GM23338 (cell line): ENCODE results near the gene NFKB2. TPM values are rescaled to one million over a fixed set of nuclear protein-coding genes. Genes with fewer than 3 reads are reported as not detected.

ENCODE experiments used
- ATAC-seq: fragments of 200-7000 bp; cut with Tn5 transposase; 3 replicates; pipeline ENCODE4 v1.9.1; 2020
- DNase-seq: peaks from one replicate; pipeline ENCODE4 v3.0.0-alpha.2; 2015; ENCODE audit warnings: low spot score
- H2AFZ ChIP-seq: fragments of 200-600 bp; sonication (generic); 2 replicates; pipeline ENCODE4 v1.8.0; 2016; ENCODE audit warnings: antibody characterized with exemption, mild to moderate bottlenecking, moderate library complexity
- H3F3A ChIP-seq: fragments of 200-600 bp; sonication (generic); replicated peaks from 2 replicates; pipeline ENCODE4 v1.8.0; 2017; ENCODE audit warnings: antibody characterized with exemption, mixed run types, low read depth
- H3K27ac ChIP-seq: fragments of 200-600 bp; sonication (generic); 2 replicates; pipeline ENCODE4 v1.6.1; 2016; ENCODE audit warnings: low read depth
- H3K27me3 ChIP-seq: fragments of 200-600 bp; sonication (generic); 2 replicates; pipeline ENCODE4 v1.8.0; 2016; ENCODE audit warnings: mild to moderate bottlenecking, mixed run types, moderate library complexity; ENCODE audit not compliant: insufficient read depth
- H3K36me3 ChIP-seq: fragments of 200-600 bp; sonication (generic); 2 replicates; pipeline ENCODE4 v1.8.0; 2016; ENCODE audit warnings: mild to moderate bottlenecking; ENCODE audit not compliant: insufficient read depth
- H3K4me1 ChIP-seq: fragments of 200-600 bp; sonication (generic); 2 replicates; pipeline ENCODE4 v1.8.0; 2016; ENCODE audit warnings: mild to moderate bottlenecking, moderate library complexity; ENCODE audit not compliant: insufficient read depth
- H3K4me2 ChIP-seq: fragments of 200-600 bp; sonication (generic); 2 replicates; pipeline ENCODE4 v1.7.1; 2017; ENCODE audit warnings: mixed run types
- H3K4me3 ChIP-seq: fragments of 200-600 bp; sonication (generic); 2 replicates; pipeline ENCODE4 v1.6.1; 2016; ENCODE audit warnings: mixed run types
- H3K79me2 ChIP-seq: fragments of 200-600 bp; sonication (generic); replicated peaks from 2 replicates; pipeline ENCODE4 v1.8.0; 2017; ENCODE audit warnings: mild to moderate bottlenecking; ENCODE audit not compliant: insufficient read depth
- H3K9me2 ChIP-seq: fragments of 200-600 bp; sonication (generic); 2 replicates; pipeline ENCODE4 v1.8.0; 2017; ENCODE audit not compliant: insufficient read depth
- H4K20me1 ChIP-seq: fragments of 200-600 bp; sonication (generic); replicated peaks from 2 replicates; pipeline ENCODE4 v1.8.0; 2017; ENCODE audit warnings: mild to moderate bottlenecking; ENCODE audit not compliant: insufficient read depth
- H3K27ac Mint-ChIP-seq: 2 replicates; pipeline ENCODE4 v1.8.0; 2020; ENCODE audit warnings: inconsistent platforms, mild to moderate bottlenecking, moderate library complexity, mixed read lengths
- H3K27me3 Mint-ChIP-seq: 3 replicates; pipeline ENCODE4 v1.8.0; 2022; ENCODE audit warnings: low read depth, mild to moderate bottlenecking, moderate library complexity, mixed read lengths, inconsistent platforms; ENCODE audit not compliant: insufficient read depth, poor library complexity
- H3K36me3 Mint-ChIP-seq: 3 replicates; pipeline ENCODE4 v1.8.0; 2021; ENCODE audit warnings: low read depth, mild to moderate bottlenecking, inconsistent platforms, moderate library complexity, mixed read lengths
- H3K4me1 Mint-ChIP-seq: 3 replicates; pipeline ENCODE4 v1.8.0; 2020; ENCODE audit warnings: mild to moderate bottlenecking, inconsistent platforms, mixed read lengths
- H3K4me3 Mint-ChIP-seq: 3 replicates; pipeline ENCODE4 v1.8.0; 2021; ENCODE audit warnings: moderate library complexity, mild to moderate bottlenecking, inconsistent platforms, mixed read lengths
- H3K9me3 Mint-ChIP-seq: 3 replicates; pipeline ENCODE4 v1.8.0; 2020; ENCODE audit warnings: moderate library complexity, mild to moderate bottlenecking, inconsistent platforms, mixed read lengths
- CREB1 ChIP-seq: fragments of 250-450 bp; sonication (Bioruptor Pico); IDR thresholded peaks from 2 replicates; pipeline ENCODE4 v1.5.0; 2020; ENCODE audit warnings: low read depth, mild to moderate bottlenecking, moderate library complexity
- EZH2 ChIP-seq: fragments of 200-600 bp; sonication (generic); IDR thresholded peaks from one replicate; pipeline ENCODE4 v1.8.0; 2017; ENCODE audit warnings: antibody characterized with exemption, mild to moderate bottlenecking, low read depth; ENCODE audit not compliant: unreplicated experiment
- EZH2phosphoT487 ChIP-seq: fragments of 200-600 bp; sonication (generic); IDR thresholded peaks from one replicate; pipeline ENCODE4 v1.8.1; 2018; ENCODE audit warnings: antibody characterized with exemption; ENCODE audit not compliant: unreplicated experiment
- JUNB ChIP-seq: IDR thresholded peaks from one replicate; pipeline ENCODE4 v1.6.1; 2016; ENCODE audit warnings: antibody characterized with exemption; ENCODE audit not compliant: unreplicated experiment
- NANOG ChIP-seq: IDR thresholded peaks from 2 replicates; pipeline ENCODE4 v1.6.1; 2016; ENCODE audit warnings: antibody characterized with exemption, borderline replicate concordance
- POLR2AphosphoS5 ChIP-seq: IDR thresholded peaks from 2 replicates; pipeline ENCODE4 v1.6.1; 2016; ENCODE audit warnings: antibody characterized with exemption, low read depth
- STAT1 ChIP-seq: IDR thresholded peaks from one replicate; pipeline ENCODE4 v1.6.1; 2016; ENCODE audit warnings: antibody characterized with exemption; ENCODE audit not compliant: unreplicated experiment
- ZNF114 ChIP-seq: fragments of 250-450 bp; sonication (Bioruptor Pico); IDR thresholded peaks from 2 replicates; pipeline ENCODE4 v1.5.0; 2020; ENCODE audit warnings: mild to moderate bottlenecking, moderate library complexity
- ZNF331 ChIP-seq: fragments of 250-450 bp; sonication (Bioruptor Pico); IDR thresholded peaks from 2 replicates; pipeline ENCODE4 v1.5.0; 2020; ENCODE audit warnings: low read depth, mild to moderate bottlenecking, moderate library complexity
- polyA plus RNA-seq: library from polyadenylated mRNA; unstranded; fragments of >200 nt; fragmentation: Nextera tagmentation; extraction: Ambion mirVana; gene quantifications from 2 replicates; pipeline ENCODE4 v1.2.1, GENCODE V29; 2016
- total RNA-seq: library from RNA; depleted of rRNA; stranded (reverse); fragments of >200 nt; shearing (Covaris generic); gene quantifications from 2 replicates; pipeline ENCODE4 v1.2.3, GENCODE V29; 2014
- TF ChIP-seq, protein P1 (sequence below), 2 experiments: fragments of 200-600 bp in 1 of 2; sonication (generic) in 1 of 2; conservative IDR thresholded peaks; 2 replicates each; pipeline versions ENCODE4 v1.5.1 to v1.6.1; 2016 to 2017; ENCODE audit warnings: antibody characterized with exemption in 2 of 2, low read depth in 2 of 2, mild to moderate bottlenecking in 2 of 2, moderate library complexity in 1 of 2
- TF ChIP-seq, protein P2 (sequence below): IDR thresholded peaks from 2 replicates; pipeline ENCODE4 v1.6.1; 2016; ENCODE audit warnings: antibody characterized with exemption
- TF ChIP-seq, protein P3 (sequence below): IDR thresholded peaks from one replicate; pipeline ENCODE4 v1.6.1; 2018; ENCODE audit warnings: antibody characterized with exemption; ENCODE audit not compliant: unreplicated experiment
- TF ChIP-seq, protein P4 (sequence below): fragments of 250-450 bp; sonication (Bioruptor Pico); IDR thresholded peaks from 2 replicates; pipeline ENCODE4 v1.5.0; 2020; ENCODE audit warnings: mild to moderate bottlenecking, moderate library complexity

Gene NFKB2
- total and polyA plus RNA-seq, 2 experiments from 2014 or later, result 6.8 to 29.4 TPM

DNA sequence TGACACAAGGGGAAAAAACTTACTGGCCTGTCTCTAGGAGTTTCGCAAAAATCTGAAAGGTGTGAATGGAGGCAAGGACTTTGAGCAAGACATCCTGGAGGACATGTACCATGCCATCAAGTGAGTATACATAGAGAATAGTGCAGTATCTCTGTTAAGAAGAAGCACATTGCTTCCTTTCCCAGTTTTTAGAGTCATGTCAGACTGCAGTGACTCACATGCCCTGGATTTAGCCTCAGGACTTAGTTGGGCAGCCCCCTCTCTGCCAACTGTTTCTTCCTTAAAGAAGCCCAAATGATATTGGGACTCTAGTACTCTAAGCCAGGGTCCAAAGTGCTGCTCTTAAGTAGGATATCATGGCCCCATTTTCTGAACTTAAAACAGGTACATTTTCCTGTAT lies 28.1 kb upstream of the NFKB2 start:
- no peaks in the 10 kb centered on the region for H4K20me1 ChIP-seq
- H3K27ac ChIP-seq, result no peak overlapping the region
- no peak overlapping the region for H3K27ac Mint-ChIP-seq
- peaks cover 6% of the 10 kb centered on the region for H3K27me3 Mint-ChIP-seq
- H3K9me3 Mint-ChIP-seq, result no peaks in the 10 kb centered on the region
- no peak overlapping the region for H3K4me3 Mint-ChIP-seq
- no peak overlapping the region for H3K4me2 ChIP-seq
- peaks cover 72% of the 10 kb centered on the region for H3K36me3 Mint-ChIP-seq
- no peaks in the 10 kb centered on the region for H3K79me2 ChIP-seq
- DNase-seq, result no peak
- H2AFZ ChIP-seq, result no peak overlapping the region
- H3K4me3 ChIP-seq, result no peak overlapping the region
- H3K9me2 ChIP-seq, result no peaks in the 10 kb centered on the region
- no peaks in the 10 kb centered on the region for H3F3A ChIP-seq
- H3K4me1 Mint-ChIP-seq, result no peaks in the 10 kb centered on the region
- H3K36me3 ChIP-seq, result peaks cover 22% of the 10 kb centered on the region
- ATAC-seq, result no peak
- H3K4me1 ChIP-seq, result no peaks in the 10 kb centered on the region
- no peaks in the 10 kb centered on the region for H3K27me3 ChIP-seq
- TF ChIP-seq EZH2phosphoT487 (no peak), JUNB (no peak), STAT1 (no peak), CREB1 (CRISPR knock-in tag) (no peak), EZH2 (no peak), ZNF331 (no peak), ZNF114 (CRISPR knock-in tag) (no peak), POLR2AphosphoS5 (no peak), NANOG (no peak)
- TF ChIP-seq, protein P1, sequence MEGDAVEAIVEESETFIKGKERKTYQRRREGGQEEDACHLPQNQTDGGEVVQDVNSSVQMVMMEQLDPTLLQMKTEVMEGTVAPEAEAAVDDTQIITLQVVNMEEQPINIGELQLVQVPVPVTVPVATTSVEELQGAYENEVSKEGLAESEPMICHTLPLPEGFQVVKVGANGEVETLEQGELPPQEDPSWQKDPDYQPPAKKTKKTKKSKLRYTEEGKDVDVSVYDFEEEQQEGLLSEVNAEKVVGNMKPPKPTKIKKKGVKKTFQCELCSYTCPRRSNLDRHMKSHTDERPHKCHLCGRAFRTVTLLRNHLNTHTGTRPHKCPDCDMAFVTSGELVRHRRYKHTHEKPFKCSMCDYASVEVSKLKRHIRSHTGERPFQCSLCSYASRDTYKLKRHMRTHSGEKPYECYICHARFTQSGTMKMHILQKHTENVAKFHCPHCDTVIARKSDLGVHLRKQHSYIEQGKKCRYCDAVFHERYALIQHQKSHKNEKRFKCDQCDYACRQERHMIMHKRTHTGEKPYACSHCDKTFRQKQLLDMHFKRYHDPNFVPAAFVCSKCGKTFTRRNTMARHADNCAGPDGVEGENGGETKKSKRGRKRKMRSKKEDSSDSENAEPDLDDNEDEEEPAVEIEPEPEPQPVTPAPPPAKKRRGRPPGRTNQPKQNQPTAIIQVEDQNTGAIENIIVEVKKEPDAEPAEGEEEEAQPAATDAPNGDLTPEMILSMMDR (conservative IDR thresholded peaks at IDR 0.05; ENCODE audit: low read depth in 2 of 2), result no peak
- TF ChIP-seq, protein P2, sequence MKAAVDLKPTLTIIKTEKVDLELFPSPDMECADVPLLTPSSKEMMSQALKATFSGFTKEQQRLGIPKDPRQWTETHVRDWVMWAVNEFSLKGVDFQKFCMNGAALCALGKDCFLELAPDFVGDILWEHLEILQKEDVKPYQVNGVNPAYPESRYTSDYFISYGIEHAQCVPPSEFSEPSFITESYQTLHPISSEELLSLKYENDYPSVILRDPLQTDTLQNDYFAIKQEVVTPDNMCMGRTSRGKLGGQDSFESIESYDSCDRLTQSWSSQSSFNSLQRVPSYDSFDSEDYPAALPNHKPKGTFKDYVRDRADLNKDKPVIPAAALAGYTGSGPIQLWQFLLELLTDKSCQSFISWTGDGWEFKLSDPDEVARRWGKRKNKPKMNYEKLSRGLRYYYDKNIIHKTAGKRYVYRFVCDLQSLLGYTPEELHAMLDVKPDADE, result no peak
- TF ChIP-seq, protein P3, sequence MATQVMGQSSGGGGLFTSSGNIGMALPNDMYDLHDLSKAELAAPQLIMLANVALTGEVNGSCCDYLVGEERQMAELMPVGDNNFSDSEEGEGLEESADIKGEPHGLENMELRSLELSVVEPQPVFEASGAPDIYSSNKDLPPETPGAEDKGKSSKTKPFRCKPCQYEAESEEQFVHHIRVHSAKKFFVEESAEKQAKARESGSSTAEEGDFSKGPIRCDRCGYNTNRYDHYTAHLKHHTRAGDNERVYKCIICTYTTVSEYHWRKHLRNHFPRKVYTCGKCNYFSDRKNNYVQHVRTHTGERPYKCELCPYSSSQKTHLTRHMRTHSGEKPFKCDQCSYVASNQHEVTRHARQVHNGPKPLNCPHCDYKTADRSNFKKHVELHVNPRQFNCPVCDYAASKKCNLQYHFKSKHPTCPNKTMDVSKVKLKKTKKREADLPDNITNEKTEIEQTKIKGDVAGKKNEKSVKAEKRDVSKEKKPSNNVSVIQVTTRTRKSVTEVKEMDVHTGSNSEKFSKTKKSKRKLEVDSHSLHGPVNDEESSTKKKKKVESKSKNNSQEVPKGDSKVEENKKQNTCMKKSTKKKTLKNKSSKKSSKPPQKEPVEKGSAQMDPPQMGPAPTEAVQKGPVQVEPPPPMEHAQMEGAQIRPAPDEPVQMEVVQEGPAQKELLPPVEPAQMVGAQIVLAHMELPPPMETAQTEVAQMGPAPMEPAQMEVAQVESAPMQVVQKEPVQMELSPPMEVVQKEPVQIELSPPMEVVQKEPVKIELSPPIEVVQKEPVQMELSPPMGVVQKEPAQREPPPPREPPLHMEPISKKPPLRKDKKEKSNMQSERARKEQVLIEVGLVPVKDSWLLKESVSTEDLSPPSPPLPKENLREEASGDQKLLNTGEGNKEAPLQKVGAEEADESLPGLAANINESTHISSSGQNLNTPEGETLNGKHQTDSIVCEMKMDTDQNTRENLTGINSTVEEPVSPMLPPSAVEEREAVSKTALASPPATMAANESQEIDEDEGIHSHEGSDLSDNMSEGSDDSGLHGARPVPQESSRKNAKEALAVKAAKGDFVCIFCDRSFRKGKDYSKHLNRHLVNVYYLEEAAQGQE, result no peak
- TF ChIP-seq, protein P4, sequence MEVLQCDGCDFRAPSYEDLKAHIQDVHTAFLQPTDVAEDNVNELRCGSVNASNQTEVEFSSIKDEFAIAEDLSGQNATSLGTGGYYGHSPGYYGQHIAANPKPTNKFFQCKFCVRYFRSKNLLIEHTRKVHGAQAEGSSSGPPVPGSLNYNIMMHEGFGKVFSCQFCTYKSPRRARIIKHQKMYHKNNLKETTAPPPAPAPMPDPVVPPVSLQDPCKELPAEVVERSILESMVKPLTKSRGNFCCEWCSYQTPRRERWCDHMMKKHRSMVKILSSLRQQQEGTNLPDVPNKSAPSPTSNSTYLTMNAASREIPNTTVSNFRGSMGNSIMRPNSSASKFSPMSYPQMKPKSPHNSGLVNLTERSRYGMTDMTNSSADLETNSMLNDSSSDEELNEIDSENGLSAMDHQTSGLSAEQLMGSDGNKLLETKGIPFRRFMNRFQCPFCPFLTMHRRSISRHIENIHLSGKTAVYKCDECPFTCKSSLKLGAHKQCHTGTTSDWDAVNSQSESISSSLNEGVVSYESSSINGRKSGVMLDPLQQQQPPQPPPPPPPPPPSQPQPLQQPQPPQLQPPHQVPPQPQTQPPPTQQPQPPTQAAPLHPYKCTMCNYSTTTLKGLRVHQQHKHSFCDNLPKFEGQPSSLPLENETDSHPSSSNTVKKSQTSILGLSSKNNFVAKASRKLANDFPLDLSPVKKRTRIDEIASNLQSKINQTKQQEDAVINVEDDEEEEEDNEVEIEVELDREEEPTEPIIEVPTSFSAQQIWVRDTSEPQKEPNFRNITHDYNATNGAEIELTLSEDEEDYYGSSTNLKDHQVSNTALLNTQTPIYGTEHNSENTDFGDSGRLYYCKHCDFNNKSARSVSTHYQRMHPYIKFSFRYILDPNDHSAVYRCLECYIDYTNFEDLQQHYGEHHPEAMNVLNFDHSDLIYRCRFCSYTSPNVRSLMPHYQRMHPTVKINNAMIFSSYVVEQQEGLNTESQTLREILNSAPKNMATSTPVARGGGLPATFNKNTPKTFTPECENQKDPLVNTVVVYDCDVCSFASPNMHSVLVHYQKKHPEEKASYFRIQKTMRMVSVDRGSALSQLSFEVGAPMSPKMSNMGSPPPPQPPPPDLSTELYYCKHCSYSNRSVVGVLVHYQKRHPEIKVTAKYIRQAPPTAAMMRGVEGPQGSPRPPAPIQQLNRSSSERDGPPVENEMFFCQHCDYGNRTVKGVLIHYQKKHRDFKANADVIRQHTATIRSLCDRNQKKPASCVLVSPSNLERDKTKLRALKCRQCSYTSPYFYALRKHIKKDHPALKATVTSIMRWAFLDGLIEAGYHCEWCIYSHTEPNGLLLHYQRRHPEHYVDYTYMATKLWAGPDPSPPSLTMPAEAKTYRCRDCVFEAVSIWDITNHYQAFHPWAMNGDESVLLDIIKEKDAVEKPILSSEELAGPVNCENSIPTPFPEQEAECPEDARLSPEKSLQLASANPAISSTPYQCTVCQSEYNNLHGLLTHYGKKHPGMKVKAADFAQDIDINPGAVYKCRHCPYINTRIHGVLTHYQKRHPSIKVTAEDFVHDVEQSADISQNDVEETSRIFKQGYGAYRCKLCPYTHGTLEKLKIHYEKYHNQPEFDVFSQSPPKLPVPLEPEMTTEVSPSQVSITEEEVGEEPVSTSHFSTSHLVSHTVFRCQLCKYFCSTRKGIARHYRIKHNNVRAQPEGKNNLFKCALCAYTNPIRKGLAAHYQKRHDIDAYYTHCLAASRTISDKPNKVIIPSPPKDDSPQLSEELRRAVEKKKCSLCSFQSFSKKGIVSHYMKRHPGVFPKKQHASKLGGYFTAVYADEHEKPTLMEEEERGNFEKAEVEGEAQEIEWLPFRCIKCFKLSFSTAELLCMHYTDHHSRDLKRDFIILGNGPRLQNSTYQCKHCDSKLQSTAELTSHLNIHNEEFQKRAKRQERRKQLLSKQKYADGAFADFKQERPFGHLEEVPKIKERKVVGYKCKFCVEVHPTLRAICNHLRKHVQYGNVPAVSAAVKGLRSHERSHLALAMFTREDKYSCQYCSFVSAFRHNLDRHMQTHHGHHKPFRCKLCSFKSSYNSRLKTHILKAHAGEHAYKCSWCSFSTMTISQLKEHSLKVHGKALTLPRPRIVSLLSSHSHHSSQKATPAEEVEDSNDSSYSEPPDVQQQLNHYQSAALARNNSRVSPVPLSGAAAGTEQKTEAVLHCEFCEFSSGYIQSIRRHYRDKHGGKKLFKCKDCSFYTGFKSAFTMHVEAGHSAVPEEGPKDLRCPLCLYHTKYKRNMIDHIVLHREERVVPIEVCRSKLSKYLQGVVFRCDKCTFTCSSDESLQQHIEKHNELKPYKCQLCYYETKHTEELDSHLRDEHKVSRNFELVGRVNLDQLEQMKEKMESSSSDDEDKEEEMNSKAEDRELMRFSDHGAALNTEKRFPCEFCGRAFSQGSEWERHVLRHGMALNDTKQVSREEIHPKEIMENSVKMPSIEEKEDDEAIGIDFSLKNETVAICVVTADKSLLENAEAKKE (CRISPR knock-in tag), result no peak
